ENCODE measurements around the gene FARP2. TPM values are rescaled to one million over a fixed set of nuclear protein-coding genes. Genes with fewer than 3 reads are reported as not detected.
"Not testable (repeated sequence)": the region's sequence is repeated elsewhere in the genome, so short reads cannot be mapped to it uniquely, and the experiment has no call there.

FARP2 gene
- total RNA-seq, 2 donors from 2014 or later, result 30.1 to 44.2 TPM

- ATAC-seq (no peak), DNase-seq (no peak)
- H3K27ac ChIP-seq, result no peak overlapping the region
- no peaks in the 10 kb centered on the region for H3K36me3 ChIP-seq (replicated peaks in 1 of 2; ENCODE audit: insufficient read depth in 1 of 2, low read depth in 2 of 2)
- H3K27me3 ChIP-seq, result no peaks in the 10 kb centered on the region
- WGBS, 2 donors, result 64 to 78% methylated on average over 10 of the region's 10 CpGs
- H3K4me3 ChIP-seq, result no peak overlapping the region
- peaks cover 23% of the 10 kb centered on the region for H3K4me1 ChIP-seq
- intact Hi-C loops (cut with DNase I), result no loop called here
- no peak for TF ChIP-seq CTCF (IDR thresholded peaks at IDR 0.05)
- no peak for TF ChIP-seq POLR2A (IDR thresholded peaks at IDR 0.05)
- no peaks in the 10 kb centered on the region for H3K9me3 ChIP-seq
Measured at GRCh38 chr2:241514986-241515737, 159.1 kb downstream of the FARP2 start.

DNA sequence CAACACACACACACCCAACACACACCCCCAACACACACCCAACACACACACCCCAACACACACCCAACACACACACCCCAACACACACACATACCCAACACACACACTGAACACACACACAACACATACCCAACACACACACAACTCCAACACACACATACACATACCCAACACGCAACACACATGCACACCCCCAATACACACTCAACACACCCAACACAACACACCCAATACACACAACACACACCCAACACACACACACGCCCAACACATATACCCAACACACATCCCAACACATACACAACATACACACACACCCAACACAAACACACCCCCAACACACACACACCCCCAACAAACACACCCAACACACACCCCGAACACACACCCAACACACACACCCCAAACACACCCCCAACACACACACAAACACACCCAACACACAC, 160.5 kb downstream of the FARP2 start:
- Histone ChIP-seq H3K4me3 (no peak overlapping the region), H3K27me3 (no peaks in the 10 kb centered on the region), H3K27ac (no peak overlapping the region), H3K9me3 (no peaks in the 10 kb centered on the region), H3K36me3 (replicated peaks in 1 of 2; ENCODE audit: insufficient read depth in 1 of 2, low read depth in 2 of 2) (no peaks in the 10 kb centered on the region), H3K4me1 (peaks cover 9% of the 10 kb centered on the region)
- no peak for DNase-seq
- ATAC-seq, result no peak
- 95% methylated on average over 3 of the region's 3 CpGs for WGBS, 2 donors
- intact Hi-C loops (cut with DNase I), result no loop called here
- TF ChIP-seq POLR2A (IDR thresholded peaks at IDR 0.05) (no peak), CTCF (IDR thresholded peaks at IDR 0.05) (no peak)

- no peak for DNase-seq
- no peaks in the 10 kb centered on the region for H3K27me3 ChIP-seq
- no peak overlapping the region for H3K27ac ChIP-seq
- H3K36me3 ChIP-seq (replicated peaks in 1 of 2; ENCODE audit: insufficient read depth in 1 of 2, low read depth in 2 of 2), result no peaks in the 10 kb centered on the region
- no peak for ATAC-seq
- no peaks in the 10 kb centered on the region for H3K9me3 ChIP-seq
- 85 to 90% methylated on average over 6 of the region's 6 CpGs for WGBS, 2 donors
- peaks cover 4% of the 10 kb centered on the region for H3K4me1 ChIP-seq
- intact Hi-C loops (cut with DNase I), result no loop called here
- H3K4me3 ChIP-seq, result no peak overlapping the region
- no peak for TF ChIP-seq CTCF (IDR thresholded peaks at IDR 0.05)
- TF ChIP-seq POLR2A (IDR thresholded peaks at IDR 0.05), result no peak
Measured at GRCh38 chr2:241517297-241517696, 161.2 kb downstream of the FARP2 start.

GRCh38 chr2:241519669-241520068, 163.6 kb downstream of the FARP2 start:
- Histone ChIP-seq H3K9me3 (no peaks in the 10 kb centered on the region), H3K36me3 (replicated peaks in 1 of 2; ENCODE audit: insufficient read depth in 1 of 2, low read depth in 2 of 2) (no peaks in the 10 kb centered on the region), H3K27ac (no peak overlapping the region), H3K27me3 (no peaks in the 10 kb centered on the region), H3K4me1 (peaks cover 4% of the 10 kb centered on the region), H3K4me3 (no peak overlapping the region)
- ATAC-seq, result no peak
- intact Hi-C loops (cut with DNase I), result no loop called here
- 81 to 82% methylated on average over 10 to 11 of the region's 11 CpGs for WGBS, 2 donors
- TF ChIP-seq CTCF (IDR thresholded peaks at IDR 0.05), result no peak
- no peak for TF ChIP-seq POLR2A (IDR thresholded peaks at IDR 0.05)
- DNase-seq, result no peak

- no peak for DNase-seq
- no peak for ATAC-seq
- Histone ChIP-seq H3K36me3 (replicated peaks in 1 of 2; ENCODE audit: insufficient read depth in 1 of 2, low read depth in 2 of 2) (no peaks in the 10 kb centered on the region), H3K4me1 (no peaks in the 10 kb centered on the region), H3K27ac (no peak overlapping the region), H3K4me3 (no peak overlapping the region), H3K9me3 (no peaks in the 10 kb centered on the region), H3K27me3 (no peaks in the 10 kb centered on the region)
- 77 to 81% methylated on average over 5 of the region's 5 CpGs for WGBS, 2 donors
- intact Hi-C loops (cut with DNase I), result no loop called here
- TF ChIP-seq CTCF (IDR thresholded peaks at IDR 0.05) (no peak), POLR2A (IDR thresholded peaks at IDR 0.05) (no peak)
Measured at GRCh38 chr2:241522477-241522876, 166.4 kb downstream of the FARP2 start.

DNA sequence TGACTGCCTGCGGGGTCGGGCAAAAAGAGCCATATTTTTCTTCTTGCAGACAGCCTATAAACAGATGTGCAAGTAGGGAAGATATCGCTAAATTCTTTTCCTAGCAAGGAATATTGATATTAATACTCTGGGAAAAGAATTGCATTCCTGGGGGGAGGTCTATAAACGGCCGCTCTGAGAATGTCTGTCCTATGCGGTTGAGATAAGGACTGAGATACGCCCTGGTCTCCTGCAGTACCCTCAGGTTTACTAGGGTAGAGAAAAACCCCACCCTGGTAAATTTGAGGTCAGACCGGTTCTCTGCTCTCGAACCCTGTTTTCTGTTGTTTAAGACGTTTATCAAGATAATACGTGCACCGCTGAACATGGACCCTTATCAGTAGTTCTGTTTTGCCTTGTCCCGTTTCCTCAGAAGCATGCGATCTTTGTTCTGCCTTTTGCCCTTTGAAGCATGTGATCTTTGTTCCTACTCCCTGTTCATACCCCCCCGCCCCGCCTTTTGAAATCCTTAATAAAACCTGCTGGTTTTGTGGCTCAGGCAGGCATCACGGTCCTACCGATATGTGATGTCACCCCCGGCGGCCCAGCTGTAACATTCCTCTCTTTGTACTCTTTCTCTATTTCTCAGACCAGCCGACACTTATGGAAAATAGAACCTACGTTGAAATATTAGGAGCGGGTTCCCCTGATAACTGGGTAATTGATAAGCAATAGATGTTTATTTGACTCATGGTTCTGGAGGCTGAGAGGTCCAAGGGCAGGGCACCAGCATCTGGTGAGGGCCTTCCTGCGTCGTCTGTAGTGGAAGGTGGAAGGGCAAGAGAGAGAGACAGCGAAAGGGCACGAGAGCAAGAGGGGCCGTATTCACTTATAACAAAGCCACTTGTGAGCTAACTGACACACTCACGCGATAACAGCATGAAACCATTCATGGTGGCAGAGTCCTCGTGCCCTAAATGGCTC, 170.0 kb downstream of the FARP2 start:
- WGBS, 2 donors, result 88 to 89% methylated on average over 31 of the region's 31 CpGs
- ATAC-seq; H3K27ac ChIP-seq; H3K27me3 ChIP-seq; H3K9me3 ChIP-seq; H3K36me3 ChIP-seq (replicated peaks in 1 of 2; ENCODE audit: insufficient read depth in 1 of 2, low read depth in 2 of 2); DNase-seq; intact Hi-C loops (cut with DNase I); H3K4me3 ChIP-seq; H3K4me1 ChIP-seq: not testable (repeated sequence)

All from body of pancreas (tissue), 4 donors.